Measurements from ENCODE around the gene LRRC43. TPM values are rescaled to one million over a fixed set of nuclear protein-coding genes. Genes with fewer than 3 reads are reported as not detected.

Gene LRRC43
- total and polyA plus RNA-seq, 4 donors: 0.03 to 0.67 (median 0.13) TPM; not detected in 1

- peaks cover 0 to 7% (median 2%) of the 10 kb centered on the region in 4 donors for H3K27me3 ChIP-seq (ENCODE audit: control insufficient read depth in 4 of 4, insufficient read depth in 4 of 4, low read length in 3 of 4)
- no peak for TF ChIP-seq TAF1 (conservative IDR thresholded peaks at IDR 0.05)
- WGBS: 89% methylated on average over 29 of the region's 29 CpGs
Measured at GRCh38 chr12:122199484-122200355, 16.8 kb downstream of the LRRC43 start.

DNA sequence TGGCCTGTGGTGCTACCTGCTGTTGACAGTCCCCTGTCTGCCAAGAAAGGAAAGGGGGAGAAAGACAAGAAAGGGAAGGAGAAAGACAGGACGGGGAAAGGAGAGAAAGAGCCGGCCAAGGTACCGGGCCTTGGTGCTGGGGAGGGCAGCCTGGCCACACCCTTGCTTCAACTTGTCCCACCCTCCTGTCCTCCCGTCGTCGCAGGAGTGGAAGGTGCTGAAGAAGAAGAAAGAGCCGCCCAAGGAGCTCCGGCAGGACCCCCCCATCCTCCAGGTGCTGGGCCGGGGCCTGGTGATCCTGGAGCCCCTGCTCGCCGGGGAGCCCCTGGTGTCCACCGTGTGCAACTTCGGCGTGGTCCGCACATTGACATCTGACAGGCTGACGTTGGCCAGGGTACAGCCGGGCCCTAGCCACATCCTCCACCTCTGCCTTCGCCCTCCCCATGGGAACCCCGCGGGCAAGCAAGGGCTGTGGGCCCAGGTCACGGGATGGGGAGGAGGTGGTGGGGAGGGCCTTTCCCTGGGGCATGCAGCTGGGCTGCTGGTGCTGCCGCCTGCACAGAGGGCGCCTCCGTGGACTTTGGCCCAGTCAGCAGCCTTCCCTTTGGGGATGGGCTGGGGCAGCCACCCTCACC, 17.7 kb downstream of the LRRC43 start:
- H3K36me3 ChIP-seq (ENCODE audit: control insufficient read depth in 4 of 4, insufficient read depth in 3 of 4, low read depth in 1 of 4, low read length in 3 of 4): no peaks in the 10 kb centered on the region
- H3K27ac ChIP-seq (ENCODE audit: low read depth in 1 of 2, low read length in 2 of 2): no peak overlapping the region
- peaks cover 9 to 20% (median 12%) of the 10 kb centered on the region in 4 donors for H3K4me1 ChIP-seq (ENCODE audit: control insufficient read depth in 4 of 4, insufficient read depth in 4 of 4, low read length in 3 of 4)
- H3K27me3 ChIP-seq (ENCODE audit: control insufficient read depth in 4 of 4, insufficient read depth in 4 of 4, low read length in 3 of 4): peaks cover 0 to 7% (median 2%) of the 10 kb centered on the region in 4 donors
- DNase-seq (ENCODE audit: low spot score): no peak
- H3K4me3 ChIP-seq (ENCODE audit: low read depth in 1 of 3, low read length in 3 of 3): no peak overlapping the region
- TF ChIP-seq RXRA (IDR thresholded peaks at IDR 0.05): no peak
- TF ChIP-seq JUND (IDR thresholded peaks at IDR 0.05): no peak
- TF ChIP-seq GABPA (IDR thresholded peaks at IDR 0.05 in 1 of 2, conservative IDR thresholded peaks at IDR 0.05 in 1 of 2): no peak
- no peak for TF ChIP-seq RAD21 (IDR thresholded peaks at IDR 0.05)
- no peak for TF ChIP-seq REST (IDR thresholded peaks at IDR 0.05)
- no peak for TF ChIP-seq FOXA2 (IDR thresholded peaks at IDR 0.05)
- TF ChIP-seq, protein P1, sequence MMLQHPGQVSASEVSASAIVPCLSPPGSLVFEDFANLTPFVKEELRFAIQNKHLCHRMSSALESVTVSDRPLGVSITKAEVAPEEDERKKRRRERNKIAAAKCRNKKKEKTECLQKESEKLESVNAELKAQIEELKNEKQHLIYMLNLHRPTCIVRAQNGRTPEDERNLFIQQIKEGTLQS (IDR thresholded peaks at IDR 0.05): no peak
- no peak for TF ChIP-seq TAF1 (conservative IDR thresholded peaks at IDR 0.05)
- no peak overlapping the region for H3K9ac ChIP-seq (ENCODE audit: low read depth in 1 of 2, low read length in 2 of 2)
- 65% methylated on average over 24 of the region's 24 CpGs for WGBS
- H3K9me3 ChIP-seq (ENCODE audit: control insufficient read depth in 4 of 4, low read length in 3 of 4): no peaks in the 10 kb centered on the region

More at GRCh38 chr12:122199484-122200355, 16.8 kb downstream of the LRRC43 start:
- H3K4me1 ChIP-seq (ENCODE audit: control insufficient read depth in 4 of 4, insufficient read depth in 4 of 4, low read length in 3 of 4): peaks cover 9 to 15% (median 11%) of the 10 kb centered on the region in 4 donors
- DNase-seq (ENCODE audit: low spot score): no peak
- no peaks in the 10 kb centered on the region for H3K36me3 ChIP-seq (ENCODE audit: control insufficient read depth in 4 of 4, insufficient read depth in 3 of 4, low read depth in 1 of 4, low read length in 3 of 4)
- no peak overlapping the region for H3K27ac ChIP-seq (ENCODE audit: low read depth in 1 of 2, low read length in 2 of 2)
- H3K4me3 ChIP-seq (ENCODE audit: low read depth in 1 of 3, low read length in 3 of 3): no peak overlapping the region
- no peaks in the 10 kb centered on the region for H3K9me3 ChIP-seq (ENCODE audit: control insufficient read depth in 4 of 4, low read length in 3 of 4)
- H3K9ac ChIP-seq (ENCODE audit: low read depth in 1 of 2, low read length in 2 of 2): no peak overlapping the region

DNA sequence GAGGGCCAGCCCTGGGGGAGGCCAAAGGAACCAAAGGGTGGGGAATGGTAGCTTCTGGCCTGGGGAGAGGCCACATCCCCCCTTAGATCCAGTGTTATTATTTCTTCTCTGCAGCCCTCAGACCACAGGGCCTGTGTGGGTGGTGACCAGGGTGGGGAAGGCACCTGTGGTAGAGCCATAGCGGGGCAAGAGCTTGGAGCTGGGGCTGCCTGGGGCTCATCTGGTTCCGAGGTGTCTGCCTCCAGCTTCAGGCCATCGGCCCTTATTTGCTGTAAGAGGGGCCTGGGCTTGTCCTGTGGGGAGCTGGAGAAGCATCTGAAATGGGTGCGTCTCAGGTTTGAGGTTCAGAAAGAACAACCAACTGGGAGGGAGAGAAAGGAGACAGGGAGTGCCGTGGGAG, 18.5 kb downstream of the LRRC43 start:
- H3K4me1 ChIP-seq (ENCODE audit: control insufficient read depth in 4 of 4, insufficient read depth in 4 of 4, low read length in 3 of 4): peaks cover 9 to 20% (median 12%) of the 10 kb centered on the region in 4 donors
- DNase-seq (ENCODE audit: low spot score): no peak
- no peaks in the 10 kb centered on the region for H3K9me3 ChIP-seq (ENCODE audit: control insufficient read depth in 4 of 4, low read length in 3 of 4)
- H3K27me3 ChIP-seq (ENCODE audit: control insufficient read depth in 4 of 4, insufficient read depth in 4 of 4, low read length in 3 of 4): peaks cover 0 to 7% (median 2%) of the 10 kb centered on the region in 4 donors
- no peak overlapping the region for H3K9ac ChIP-seq (ENCODE audit: low read depth in 1 of 2, low read length in 2 of 2)
- TF ChIP-seq SP1 (IDR thresholded peaks at IDR 0.05) (no peak), HNF4A (conservative IDR thresholded peaks at IDR 0.05) (no peak), RXRA (IDR thresholded peaks at IDR 0.05) (no peak), YY1 (IDR thresholded peaks at IDR 0.05) (no peak), NR2F2 (IDR thresholded peaks at IDR 0.05) (no peak), EGR1 (IDR thresholded peaks at IDR 0.05; ENCODE audit: low read depth in 2 of 2) (no peak), RAD21 (IDR thresholded peaks at IDR 0.05) (no peak)
- TF ChIP-seq, protein P1 (IDR thresholded peaks at IDR 0.05): no peak
- TF ChIP-seq, protein P2, sequence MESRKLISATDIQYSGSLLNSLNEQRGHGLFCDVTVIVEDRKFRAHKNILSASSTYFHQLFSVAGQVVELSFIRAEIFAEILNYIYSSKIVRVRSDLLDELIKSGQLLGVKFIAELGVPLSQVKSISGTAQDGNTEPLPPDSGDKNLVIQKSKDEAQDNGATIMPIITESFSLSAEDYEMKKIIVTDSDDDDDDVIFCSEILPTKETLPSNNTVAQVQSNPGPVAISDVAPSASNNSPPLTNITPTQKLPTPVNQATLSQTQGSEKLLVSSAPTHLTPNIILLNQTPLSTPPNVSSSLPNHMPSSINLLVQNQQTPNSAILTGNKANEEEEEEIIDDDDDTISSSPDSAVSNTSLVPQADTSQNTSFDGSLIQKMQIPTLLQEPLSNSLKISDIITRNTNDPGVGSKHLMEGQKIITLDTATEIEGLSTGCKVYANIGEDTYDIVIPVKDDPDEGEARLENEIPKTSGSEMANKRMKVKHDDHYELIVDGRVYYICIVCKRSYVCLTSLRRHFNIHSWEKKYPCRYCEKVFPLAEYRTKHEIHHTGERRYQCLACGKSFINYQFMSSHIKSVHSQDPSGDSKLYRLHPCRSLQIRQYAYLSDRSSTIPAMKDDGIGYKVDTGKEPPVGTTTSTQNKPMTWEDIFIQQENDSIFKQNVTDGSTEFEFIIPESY (IDR thresholded peaks at IDR 0.05): no peak
- H3K27ac ChIP-seq (ENCODE audit: low read depth in 1 of 2, low read length in 2 of 2): no peak overlapping the region
- H3K36me3 ChIP-seq (ENCODE audit: control insufficient read depth in 4 of 4, insufficient read depth in 3 of 4, low read depth in 1 of 4, low read length in 3 of 4): no peaks in the 10 kb centered on the region
- WGBS: 94% methylated on average over 5 of the region's 5 CpGs
- no peak overlapping the region for H3K4me3 ChIP-seq (ENCODE audit: low read depth in 1 of 3, low read length in 3 of 3)
